ENCODE measurements around the gene AGRN.
"Not testable (repeated sequence)": the region's sequence is repeated elsewhere in the genome, so short reads cannot be mapped to it uniquely, and the experiment has no call there.

Gene AGRN

GRCh38 chr1:991275-991674, 28.6 kb upstream of the AGRN start:
- not testable (repeated sequence) for ATAC-seq (replicated peaks); H3K36me3 Mint-ChIP-seq; H3K4me3 Mint-ChIP-seq; DNase-seq; H3K27ac Mint-ChIP-seq
- Mint-ChIP-seq H3K9me3 (peaks cover 9 to 13% of the 10 kb centered on the region in 2 donors), H3K27me3 (peaks cover 41 to 80% of the 10 kb centered on the region in 2 donors), H3K4me1 (peaks cover 11 to 13% of the 10 kb centered on the region in 2 donors)

GRCh38 chr1:991895-992294, 28.0 kb upstream of the AGRN start:
- ATAC-seq (replicated peaks) (no peak), DNase-seq (no peak)
- peaks cover 40 to 78% of the 10 kb centered on the region in 2 donors for H3K27me3 Mint-ChIP-seq
- H3K4me1 Mint-ChIP-seq, result peaks cover 11 to 13% of the 10 kb centered on the region in 2 donors
- no peak overlapping the region for H3K4me3 Mint-ChIP-seq
- H3K27ac Mint-ChIP-seq, result no peak overlapping the region
- H3K36me3 Mint-ChIP-seq, result peaks cover 4 to 7% of the 10 kb centered on the region in 2 donors
- peaks cover 9 to 13% of the 10 kb centered on the region in 2 donors for H3K9me3 Mint-ChIP-seq

GRCh38 chr1:992362-992761, 27.6 kb upstream of the AGRN start:
- H3K4me1 Mint-ChIP-seq, result peaks cover 11 to 13% of the 10 kb centered on the region in 2 donors
- no peak overlapping the region for H3K27ac Mint-ChIP-seq
- no peak overlapping the region for H3K4me3 Mint-ChIP-seq
- H3K36me3 Mint-ChIP-seq, result peaks cover 4 to 7% of the 10 kb centered on the region in 2 donors
- ATAC-seq (replicated peaks), result peak in 1 of 2 donors; percentile 48
- DNase-seq, result no peak
- peaks cover 9 to 13% of the 10 kb centered on the region in 2 donors for H3K9me3 Mint-ChIP-seq
- H3K27me3 Mint-ChIP-seq, result peaks cover 45 to 82% of the 10 kb centered on the region in 2 donors

GRCh38 chr1:993379-993995, 26.4 kb upstream of the AGRN start:
- H3K36me3 Mint-ChIP-seq, result peaks cover 4 to 7% of the 10 kb centered on the region in 2 donors
- peaks cover 13 to 14% of the 10 kb centered on the region in 2 donors for H3K4me1 Mint-ChIP-seq

GRCh38 chr1:994546-994945, 25.4 kb upstream of the AGRN start:
- not testable (repeated sequence) for DNase-seq; H3K36me3 Mint-ChIP-seq; H3K27ac Mint-ChIP-seq; H3K9me3 Mint-ChIP-seq; H3K4me3 Mint-ChIP-seq; ATAC-seq (replicated peaks)
- peaks cover 10 to 14% of the 10 kb centered on the region in 2 donors for H3K4me1 Mint-ChIP-seq
- H3K27me3 Mint-ChIP-seq, result peaks cover 43 to 77% of the 10 kb centered on the region in 2 donors

More at GRCh38 chr1:993379-993995, 26.4 kb upstream of the AGRN start:
- Mint-ChIP-seq H3K9me3 (peaks cover 9 to 12% of the 10 kb centered on the region in 2 donors), H3K27ac (no peak overlapping the region), H3K27me3 (peaks cover 47 to 84% of the 10 kb centered on the region in 2 donors), H3K4me3 (no peak overlapping the region)
- ATAC-seq (replicated peaks), result no peak
- no peak for DNase-seq

GRCh38 chr1:995665-996633, 24.0 kb upstream of the AGRN start:
- no peak for DNase-seq
- peaks cover 3 to 5% of the 10 kb centered on the region in 2 donors for H3K9me3 Mint-ChIP-seq
- H3K36me3 Mint-ChIP-seq, result peaks cover 0 to 3% of the 10 kb centered on the region in 2 donors
- peaks cover 12 to 19% of the 10 kb centered on the region in 2 donors for H3K4me1 Mint-ChIP-seq
- no peak overlapping the region for H3K4me3 Mint-ChIP-seq
- H3K27ac Mint-ChIP-seq, result no peak overlapping the region
- H3K27me3 Mint-ChIP-seq, result peaks cover 44 to 71% of the 10 kb centered on the region in 2 donors
- ATAC-seq (replicated peaks), result no peak

- Mint-ChIP-seq H3K27ac (peak overlapping the region; percentile 62), H3K4me3 (peak overlapping the region in 1 of 2 donors; percentile 8), H3K4me1 (peaks cover 11 to 25% of the 10 kb centered on the region in 2 donors), H3K27me3 (peaks cover 38 to 65% of the 10 kb centered on the region in 2 donors), H3K36me3 (no peaks in the 10 kb centered on the region), H3K9me3 (peaks cover under 1 to 3% of the 10 kb centered on the region in 2 donors)
- no peak for ATAC-seq (replicated peaks)
- DNase-seq, result no peak
Measured at GRCh38 chr1:996851-997712, 22.8 kb upstream of the AGRN start.

GRCh38 chr1:997713-997992, 22.3 kb upstream of the AGRN start:
- H3K4me3 Mint-ChIP-seq, result no peak overlapping the region
- H3K27ac Mint-ChIP-seq, result peak overlapping the region; percentile 62
- H3K4me1 Mint-ChIP-seq, result peaks cover 9 to 22% of the 10 kb centered on the region in 2 donors
- peaks cover 0 to under 1% of the 10 kb centered on the region in 2 donors for H3K9me3 Mint-ChIP-seq
- no peak for ATAC-seq (replicated peaks)
- no peak for DNase-seq
- H3K27me3 Mint-ChIP-seq, result peaks cover 36 to 61% of the 10 kb centered on the region in 2 donors
- H3K36me3 Mint-ChIP-seq, result no peaks in the 10 kb centered on the region

- Mint-ChIP-seq H3K27me3 (peaks cover 39 to 60% of the 10 kb centered on the region in 2 donors), H3K4me3 (peak overlapping the region; percentile 53 to 56), H3K36me3 (no peaks in the 10 kb centered on the region), H3K9me3 (no peaks in the 10 kb centered on the region), H3K4me1 (peaks cover 9 to 21% of the 10 kb centered on the region in 2 donors), H3K27ac (no peak overlapping the region)
- DNase-seq (no peak), ATAC-seq (replicated peaks) (no peak)
Measured at GRCh38 chr1:997993-998744, 21.8 kb upstream of the AGRN start.

GRCh38 chr1:998745-998994, 21.2 kb upstream of the AGRN start:
- Mint-ChIP-seq H3K36me3 (no peaks in the 10 kb centered on the region), H3K4me1 (peaks cover 9 to 21% of the 10 kb centered on the region in 2 donors), H3K27me3 (peaks cover 43 to 59% of the 10 kb centered on the region in 2 donors), H3K27ac (no peak overlapping the region), H3K4me3 (no peak overlapping the region), H3K9me3 (no peaks in the 10 kb centered on the region)
- DNase-seq, result no peak
- ATAC-seq (replicated peaks), result no peak

- Mint-ChIP-seq H3K9me3 (no peaks in the 10 kb centered on the region), H3K4me1 (peaks cover 8 to 21% of the 10 kb centered on the region in 2 donors), H3K27me3 (peaks cover 45 to 62% of the 10 kb centered on the region in 2 donors), H3K27ac (no peak overlapping the region), H3K4me3 (peak overlapping the region in 1 of 2 donors; percentile 35), H3K36me3 (no peaks in the 10 kb centered on the region)
- ATAC-seq (replicated peaks) (peak in 1 of 2 donors; percentile 3), DNase-seq (no peak)
Measured at GRCh38 chr1:998995-999724, 20.8 kb upstream of the AGRN start.

GRCh38 chr1:999725-1000356, 20.1 kb upstream of the AGRN start, which contains the start of gene HES4:
TSS of gene HES4 (minus strand) at chr1:1000097. CDS start at chr1:999973, 124 bp downstream.
- Mint-ChIP-seq H3K36me3 (no peaks in the 10 kb centered on the region), H3K27ac (peak within 1 kb of the TSS; percentile 84), H3K27me3 (peaks cover 49 to 63% of the 10 kb centered on the region in 2 donors), H3K9me3 (no peaks in the 10 kb centered on the region), H3K4me3 (peak within 1 kb of the TSS; percentile 75 to 82), H3K4me1 (peaks cover 11 to 27% of the 10 kb centered on the region in 2 donors)
- ATAC-seq (replicated peaks) (peak; percentile 48 to 60), DNase-seq (no peak)
